ENCODE results near the gene CPEB4. TPM values are rescaled to one million over a fixed set of nuclear protein-coding genes. Genes with fewer than 3 reads are reported as not detected.

Gene CPEB4
- total RNA-seq, 1 donor from 2014 or later = 20.9 TPM

GRCh38 chr5:173907686-173908371, 19.7 kb downstream of the CPEB4 start:
- Histone ChIP-seq H3K27me3 (ENCODE audit: control insufficient read depth, insufficient read depth, low read length) (no peaks in the 10 kb centered on the region), H3K36me3 (ENCODE audit: control insufficient read depth, insufficient read depth, low read length) (no peaks in the 10 kb centered on the region), H3K4me3 (ENCODE audit: low read depth, low read length) (no peak overlapping the region)
- no peak for TF ChIP-seq CTCF (IDR thresholded peaks at IDR 0.05; ENCODE audit: insufficient read depth, low read length, poor library complexity, severe bottlenecking)
- peak; percentile 18 for DNase-seq (ENCODE audit: low read depth)

GRCh38 chr5:173909199-173909598, 21.1 kb downstream of the CPEB4 start:
- H3K36me3 ChIP-seq (ENCODE audit: control insufficient read depth, insufficient read depth, low read length) = no peaks in the 10 kb centered on the region
- TF ChIP-seq CTCF (IDR thresholded peaks at IDR 0.05; ENCODE audit: insufficient read depth, low read length, poor library complexity, severe bottlenecking) = no peak
- no peak for DNase-seq (ENCODE audit: low read depth)
- H3K4me3 ChIP-seq (ENCODE audit: low read depth, low read length) = no peak overlapping the region
- H3K27me3 ChIP-seq (ENCODE audit: control insufficient read depth, insufficient read depth, low read length) = no peaks in the 10 kb centered on the region

- no peak overlapping the region for H3K4me3 ChIP-seq (ENCODE audit: low read depth, low read length)
- DNase-seq (ENCODE audit: low read depth) = no peak
- TF ChIP-seq CTCF (IDR thresholded peaks at IDR 0.05; ENCODE audit: insufficient read depth, low read length, poor library complexity, severe bottlenecking) = no peak
- H3K27me3 ChIP-seq (ENCODE audit: control insufficient read depth, insufficient read depth, low read length) = no peaks in the 10 kb centered on the region
- H3K36me3 ChIP-seq (ENCODE audit: control insufficient read depth, insufficient read depth, low read length) = no peaks in the 10 kb centered on the region
Measured at GRCh38 chr5:173910215-173910614, 22.1 kb downstream of the CPEB4 start.

GRCh38 chr5:173911623-173912022, 23.5 kb downstream of the CPEB4 start:
- DNase-seq (ENCODE audit: low read depth) = no peak
- Histone ChIP-seq H3K36me3 (ENCODE audit: control insufficient read depth, insufficient read depth, low read length) (no peaks in the 10 kb centered on the region), H3K27me3 (ENCODE audit: control insufficient read depth, insufficient read depth, low read length) (no peaks in the 10 kb centered on the region), H3K4me3 (ENCODE audit: low read depth, low read length) (no peak overlapping the region)
- TF ChIP-seq CTCF (IDR thresholded peaks at IDR 0.05; ENCODE audit: insufficient read depth, low read length, poor library complexity, severe bottlenecking) = no peak

- TF ChIP-seq CTCF (IDR thresholded peaks at IDR 0.05; ENCODE audit: insufficient read depth, low read length, poor library complexity, severe bottlenecking) = no peak
- Histone ChIP-seq H3K36me3 (ENCODE audit: control insufficient read depth, insufficient read depth, low read length) (no peaks in the 10 kb centered on the region), H3K27me3 (ENCODE audit: control insufficient read depth, insufficient read depth, low read length) (no peaks in the 10 kb centered on the region), H3K4me3 (ENCODE audit: low read depth, low read length) (no peak overlapping the region)
- no peak for DNase-seq (ENCODE audit: low read depth)
Measured at GRCh38 chr5:173913686-173914321, 25.7 kb downstream of the CPEB4 start.

Data from kidney epithelial cell (primary cell).